Measurements from ENCODE around the gene HSPB6. TPM values are rescaled to one million over a fixed set of nuclear protein-coding genes. Genes with fewer than 3 reads are reported as not detected.

HSPB6 gene
- total and polyA plus RNA-seq, 7 donors = 4.4 to 275 (median 59.4) TPM

DNA sequence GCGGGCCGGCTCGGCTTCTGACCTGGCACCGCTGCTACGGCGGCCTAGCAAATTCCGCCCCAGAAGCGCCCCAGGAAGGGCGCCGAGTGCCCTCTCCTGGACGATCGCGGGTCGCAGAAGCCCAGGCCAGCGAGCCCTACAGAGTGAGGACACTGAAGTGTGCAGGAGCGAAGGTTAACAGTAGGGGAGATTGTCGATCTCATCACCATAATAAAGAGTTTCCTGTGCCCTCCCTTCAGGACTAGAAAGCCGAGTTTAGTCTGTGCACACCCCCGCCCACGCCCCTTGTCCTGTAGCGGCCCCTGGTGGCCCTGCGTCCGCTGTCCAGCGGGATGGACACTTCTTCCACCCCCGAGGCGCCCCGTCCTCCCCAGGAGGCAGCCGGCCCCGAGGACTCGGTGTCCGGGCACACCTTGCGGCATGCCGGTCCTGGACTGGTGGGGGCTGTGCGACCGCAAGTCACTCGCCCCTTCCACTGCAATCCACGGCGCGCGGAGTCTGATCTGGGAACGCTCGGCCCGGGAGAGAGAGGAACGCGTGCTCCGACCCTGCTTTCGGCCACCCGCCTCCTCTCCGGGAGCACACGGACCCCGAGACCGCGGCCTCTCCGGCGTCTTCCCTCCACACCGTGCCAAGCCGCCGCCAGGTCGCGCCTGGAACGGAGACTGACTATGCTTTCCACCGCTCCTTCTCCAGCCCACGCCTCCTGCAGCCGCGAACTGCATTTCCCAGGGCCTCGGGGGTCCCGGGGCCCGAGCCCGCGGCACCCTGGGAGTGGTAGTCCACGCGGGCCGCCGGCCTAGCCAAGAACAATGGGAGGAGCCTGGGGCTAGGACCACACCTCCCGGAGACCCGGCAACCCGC lies 39.8 kb downstream of the HSPB6 start:
- intact Hi-C loops (cut with DNase I) = loop anchor here (1.0 to 5.0 kb wide), 6 partner anchors 14 to 214 kb away; partner anchors contain the start of genes HSPB6, RBM42 and TMEM147
- WGBS, 2 donors = 0 to 1% methylated on average over 77 of the region's 77 CpGs
- Histone ChIP-seq H3K4me1 (peaks cover 0 to 33% (median 28%) of the 10 kb centered on the region in 4 donors), H3K27me3 (no peaks in the 10 kb centered on the region), H3K4me3 (peak overlapping the region; percentile 76 to 99 (median 90)), H3K27ac (peak overlapping the region; percentile 90 to 97 (median 93)), H3K36me3 (peaks cover 6 to 26% (median 7%) of the 10 kb centered on the region in 4 donors), H3K9me3 (no peaks in the 10 kb centered on the region)
- TF ChIP-seq POLR2AphosphoS5 (IDR thresholded peaks at IDR 0.05) = peak; percentile 15 to 67 (median 48)
- no peak for TF ChIP-seq EP300 (IDR thresholded peaks at IDR 0.05)
- peak; percentile 92 to 97 (median 96) for TF ChIP-seq CTCF (IDR thresholded peaks at IDR 0.05)
- no peak for TF ChIP-seq POLR2A (IDR thresholded peaks at IDR 0.05)
- DNase-seq = peak; percentile 98

DNA sequence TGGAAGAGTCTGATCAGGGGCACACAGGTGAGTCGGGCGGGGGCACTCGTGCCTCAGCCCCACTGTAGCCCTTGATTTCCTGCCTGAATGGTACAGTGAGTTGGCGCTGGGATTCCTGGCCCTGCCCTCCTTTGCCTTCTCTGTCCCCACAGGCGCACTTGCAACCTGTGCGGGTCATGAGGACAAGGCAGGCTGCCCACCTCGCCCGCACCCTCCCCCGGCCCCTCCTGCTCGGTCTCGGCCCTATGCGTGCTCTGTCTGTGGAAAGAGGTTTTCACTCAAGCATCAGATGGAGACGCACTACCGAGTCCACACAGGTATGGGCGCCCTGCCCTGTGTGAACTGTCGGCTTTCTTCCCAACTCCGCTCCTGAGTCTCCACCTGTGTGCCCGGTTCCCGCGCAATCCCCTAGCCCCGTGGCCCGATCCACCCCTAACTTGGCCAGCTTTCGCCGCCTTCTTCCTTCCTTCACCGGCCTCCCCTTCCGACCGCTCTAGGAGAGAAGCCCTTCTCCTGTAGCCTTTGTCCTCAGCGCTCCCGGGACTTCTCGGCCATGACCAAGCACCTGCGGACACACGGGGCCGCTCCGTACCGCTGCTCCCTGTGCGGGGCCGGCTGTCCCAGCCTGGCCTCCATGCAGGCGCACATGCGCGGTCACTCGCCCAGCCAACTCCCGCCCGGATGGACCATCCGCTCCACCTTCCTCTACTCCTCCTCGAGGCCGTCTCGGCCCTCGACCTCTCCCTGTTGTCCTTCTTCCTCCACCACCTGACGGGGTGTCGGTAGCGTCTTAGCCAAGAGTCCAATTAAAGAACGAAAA lies 40.6 kb downstream of the HSPB6 start:
- Histone ChIP-seq H3K4me3 (peak overlapping the region; percentile 76 to 99 (median 90)), H3K36me3 (peaks cover under 1 to 18% (median 3%) of the 10 kb centered on the region in 4 donors), H3K27ac (peak overlapping the region; percentile 90 to 97 (median 93)), H3K9me3 (no peaks in the 10 kb centered on the region), H3K4me1 (peaks cover 0 to 33% (median 28%) of the 10 kb centered on the region in 4 donors), H3K27me3 (no peaks in the 10 kb centered on the region)
- no peak for TF ChIP-seq POLR2AphosphoS5 (IDR thresholded peaks at IDR 0.05)
- no peak for TF ChIP-seq EP300 (IDR thresholded peaks at IDR 0.05)
- TF ChIP-seq POLR2A (IDR thresholded peaks at IDR 0.05) = no peak
- no peak for TF ChIP-seq CTCF (IDR thresholded peaks at IDR 0.05)
- WGBS, 2 donors = 1 to 3% methylated on average over 52 of the region's 52 CpGs
- DNase-seq = peak; percentile 83
- intact Hi-C loops (cut with DNase I) = loop anchor here (1.0 to 5.0 kb wide), 3 partner anchors 13 to 89 kb away; partner anchors contain the start of gene RBM42

DNA sequence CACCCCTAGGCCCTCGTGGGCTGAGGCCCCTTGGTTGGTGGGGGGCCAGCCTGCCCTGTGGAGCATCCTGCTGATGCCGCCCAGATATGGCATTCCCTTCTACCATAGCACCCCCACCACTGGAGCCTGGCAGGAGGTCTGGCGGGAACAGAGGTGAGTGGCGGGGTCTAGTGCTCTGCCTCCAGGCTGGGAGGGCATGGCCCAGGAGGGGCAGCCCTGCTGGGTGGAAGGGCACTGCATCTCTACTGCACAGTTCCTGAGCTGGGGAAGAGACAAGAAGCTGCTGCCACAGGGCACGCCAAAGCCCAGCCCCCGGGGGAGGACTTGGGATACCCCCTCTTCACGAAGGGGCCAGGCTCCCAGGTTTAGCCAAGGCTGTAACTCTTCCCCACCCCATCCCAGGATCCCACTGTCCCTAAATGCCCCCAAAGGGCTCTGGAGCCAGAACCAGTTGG lies 41.4 kb downstream of the HSPB6 start:
- Histone ChIP-seq H3K9me3 (no peaks in the 10 kb centered on the region), H3K36me3 (peaks cover 0 to 10% (median under 1%) of the 10 kb centered on the region in 4 donors), H3K27me3 (no peaks in the 10 kb centered on the region), H3K4me1 (peaks cover 0 to 33% (median 28%) of the 10 kb centered on the region in 4 donors), H3K4me3 (no peak overlapping the region), H3K27ac (peak overlapping the region; percentile 90 to 97 (median 93))
- DNase-seq = no peak
- no peak for TF ChIP-seq POLR2A (IDR thresholded peaks at IDR 0.05)
- no peak for TF ChIP-seq POLR2AphosphoS5 (IDR thresholded peaks at IDR 0.05)
- no peak for TF ChIP-seq EP300 (IDR thresholded peaks at IDR 0.05)
- no peak for TF ChIP-seq CTCF (IDR thresholded peaks at IDR 0.05)
- 79 to 81% methylated on average over 7 of the region's 7 CpGs for WGBS, 2 donors
- intact Hi-C loops (cut with DNase I) = loop anchor here (5.0 kb wide), 1 partner anchor 88 kb away; the partner anchor contains the start of gene RBM42

- no peaks in the 10 kb centered on the region for H3K27me3 ChIP-seq
- no peak for TF ChIP-seq POLR2AphosphoS5 (IDR thresholded peaks at IDR 0.05)
- TF ChIP-seq CTCF (IDR thresholded peaks at IDR 0.05) = no peak
- no peak for TF ChIP-seq POLR2A (IDR thresholded peaks at IDR 0.05)
- TF ChIP-seq EP300 (IDR thresholded peaks at IDR 0.05) = no peak
- H3K27ac ChIP-seq = no peak overlapping the region
- peaks cover 0 to 4% (median 0%) of the 10 kb centered on the region in 4 donors for H3K36me3 ChIP-seq
- intact Hi-C loops (cut with DNase I) = loop anchor here (5.0 kb wide), 1 partner anchor 87 kb away; the partner anchor contains the start of gene RBM42
- no peak overlapping the region for H3K4me3 ChIP-seq
- 76 to 78% methylated on average over 14 of the region's 14 CpGs for WGBS, 2 donors
- peaks cover 0 to 30% (median 26%) of the 10 kb centered on the region in 4 donors for H3K4me1 ChIP-seq
- DNase-seq = no peak
- H3K9me3 ChIP-seq = no peaks in the 10 kb centered on the region
These were observed 42.1 kb downstream of the HSPB6 start for GRCh38 chr19:35714601-35715354.

All from sigmoid colon (tissue), 7 donors.